ENCODE results near the gene SSR2.

SSR2 gene

DNA sequence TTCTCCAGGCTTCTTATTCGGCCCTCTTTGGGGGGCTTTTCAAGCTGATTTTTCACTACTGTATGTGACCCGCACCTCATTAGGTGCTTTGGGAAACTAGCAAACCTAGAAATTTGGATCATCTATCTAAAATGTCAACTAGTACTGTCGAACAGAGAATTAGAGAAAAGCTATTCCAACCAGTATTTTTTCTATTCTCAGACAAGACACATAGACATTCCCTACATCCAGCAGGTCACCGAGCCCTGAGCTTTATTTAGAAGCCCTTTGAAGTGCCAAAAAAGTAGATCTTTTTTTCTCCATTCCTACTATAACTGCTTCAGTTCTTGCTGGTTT lies 310 bp upstream of the SSR2 start:
- H3K4ac ChIP-seq (ENCODE audit: low read depth in 1 of 2, low read length in 2 of 2), result no peak overlapping the region
- no peak overlapping the region for H2AFZ ChIP-seq (ENCODE audit: low read depth, low read length)
- H3K79me1 ChIP-seq (replicated peaks; ENCODE audit: low read length, poor library complexity, severe bottlenecking), result peaks cover 2% of the 10 kb centered on the region
- H4K91ac ChIP-seq (ENCODE audit: low read length), result no peak overlapping the region
- H2AK5ac ChIP-seq (ENCODE audit: low read length, severe bottlenecking), result no peak overlapping the region
- peak overlapping the region; percentile 92 for H3K9ac ChIP-seq (ENCODE audit: low read length)
- peaks cover 0 to 4% of the 10 kb centered on the region in 2 experiments for H3K27me3 ChIP-seq (ENCODE audit: control insufficient read depth in 1 of 2, insufficient read depth in 1 of 2, low read length in 2 of 2)
- H3K23ac ChIP-seq (ENCODE audit: low read length in 2 of 2), result no peak overlapping the region
- no peak overlapping the region for H2BK12ac ChIP-seq (ENCODE audit: low read length in 2 of 2)
- H3K27ac ChIP-seq (ENCODE audit: low read length, poor library complexity, severe bottlenecking), result no peak overlapping the region
- peak overlapping the region; percentile 90 for H4K8ac ChIP-seq (ENCODE audit: low read length)
- DNase-seq, result no peak
- no peak overlapping the region for H2BK5ac ChIP-seq (ENCODE audit: low read depth, low read length, poor library complexity, severe bottlenecking)
- peak overlapping the region in 1 of 2 experiments; percentile 92 for H3K4me3 ChIP-seq (ENCODE audit: insufficient read depth in 1 of 2, low read depth in 1 of 2, low read length in 2 of 2)
- H3K14ac ChIP-seq (ENCODE audit: low read length in 2 of 2), result no peak overlapping the region
- H3K36me3 ChIP-seq (ENCODE audit: control insufficient read depth in 1 of 2, insufficient read depth in 2 of 2, low read depth in 1 of 2, low read length in 2 of 2), result peaks cover 23 to 24% of the 10 kb centered on the region in 2 experiments
- H2BK15ac ChIP-seq (ENCODE audit: low read depth, poor library complexity, severe bottlenecking), result peak overlapping the region; percentile 40
- H2BK120ac ChIP-seq (ENCODE audit: low read depth, low read length), result no peak overlapping the region
- no peaks in the 10 kb centered on the region for H3K9me3 ChIP-seq (ENCODE audit: control insufficient read depth, low read length)
- peaks cover 7% of the 10 kb centered on the region for H3K4me1 ChIP-seq (ENCODE audit: control insufficient read depth, insufficient read depth, low read depth, low read length)
- H3K18ac ChIP-seq (ENCODE audit: low read depth in 1 of 2, low read length in 2 of 2), result no peak overlapping the region
- peak overlapping the region; percentile 93 for H3K4me2 ChIP-seq (ENCODE audit: low read length, poor library complexity, severe bottlenecking)
- 7% methylated on average over 3 of the region's 4 CpGs for WGBS

DNA sequence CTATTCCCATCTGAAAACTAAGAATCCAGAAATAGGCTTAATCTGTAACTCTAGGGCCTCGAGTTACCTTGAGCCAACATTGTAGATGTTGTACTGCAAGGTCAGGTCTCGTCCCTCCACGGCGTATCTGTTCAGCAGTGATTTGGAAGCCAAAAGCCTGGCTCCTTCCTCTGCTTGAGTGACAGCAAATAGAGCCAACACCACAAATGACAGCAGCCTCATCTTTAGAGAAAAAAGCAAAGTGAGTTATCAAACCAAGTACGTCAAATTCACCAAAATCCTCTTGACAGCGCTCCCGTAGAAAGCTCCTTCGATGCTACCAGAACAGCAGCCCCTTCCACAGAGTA lies 832 bp downstream of the SSR2 start:
- peak overlapping the region; percentile 82 to 92 for H3K4me3 ChIP-seq (ENCODE audit: insufficient read depth in 1 of 2, low read depth in 1 of 2, low read length in 2 of 2)
- H2AK5ac ChIP-seq (ENCODE audit: low read length, severe bottlenecking), result no peak overlapping the region
- H3K23ac ChIP-seq (ENCODE audit: low read length in 2 of 2), result peak overlapping the region in 1 of 2 experiments; percentile 42
- H3K4ac ChIP-seq (ENCODE audit: low read depth in 1 of 2, low read length in 2 of 2), result no peak overlapping the region
- H3K4me2 ChIP-seq (ENCODE audit: low read length, poor library complexity, severe bottlenecking), result peak overlapping the region; percentile 92
- no peaks in the 10 kb centered on the region for H3K9me3 ChIP-seq (ENCODE audit: control insufficient read depth, low read length)
- peaks cover 27 to 33% of the 10 kb centered on the region in 2 experiments for H3K36me3 ChIP-seq (ENCODE audit: control insufficient read depth in 1 of 2, insufficient read depth in 2 of 2, low read depth in 1 of 2, low read length in 2 of 2)
- H3K18ac ChIP-seq (ENCODE audit: low read depth in 1 of 2, low read length in 2 of 2), result no peak overlapping the region
- peaks cover 4% of the 10 kb centered on the region for H3K79me1 ChIP-seq (replicated peaks; ENCODE audit: low read length, poor library complexity, severe bottlenecking)
- DNase-seq, result no peak
- 79% methylated on average over 8 of the region's 8 CpGs for WGBS
- H2BK120ac ChIP-seq (ENCODE audit: low read depth, low read length), result no peak overlapping the region
- no peak overlapping the region for H2AFZ ChIP-seq (ENCODE audit: low read depth, low read length)
- no peak overlapping the region for H2BK5ac ChIP-seq (ENCODE audit: low read depth, low read length, poor library complexity, severe bottlenecking)
- H2BK15ac ChIP-seq (ENCODE audit: low read depth, poor library complexity, severe bottlenecking), result no peak overlapping the region
- H3K27ac ChIP-seq (ENCODE audit: low read length, poor library complexity, severe bottlenecking), result no peak overlapping the region
- no peak overlapping the region for H2BK12ac ChIP-seq (ENCODE audit: low read length in 2 of 2)
- no peak overlapping the region for H3K14ac ChIP-seq (ENCODE audit: low read length in 2 of 2)
- H3K4me1 ChIP-seq (ENCODE audit: control insufficient read depth, insufficient read depth, low read depth, low read length), result peaks cover 3% of the 10 kb centered on the region
- peaks cover 0 to 3% of the 10 kb centered on the region in 2 experiments for H3K27me3 ChIP-seq (ENCODE audit: control insufficient read depth in 1 of 2, insufficient read depth in 1 of 2, low read length in 2 of 2)
- H3K9ac ChIP-seq (ENCODE audit: low read length), result peak overlapping the region; percentile 92
- no peak overlapping the region for H4K8ac ChIP-seq (ENCODE audit: low read length)
- H4K91ac ChIP-seq (ENCODE audit: low read length), result no peak overlapping the region

- H4K8ac ChIP-seq (ENCODE audit: low read length), result no peak overlapping the region
- H3K27ac ChIP-seq (ENCODE audit: low read length, poor library complexity, severe bottlenecking), result no peak overlapping the region
- H3K14ac ChIP-seq (ENCODE audit: low read length in 2 of 2), result no peak overlapping the region
- no peak overlapping the region for H3K9ac ChIP-seq (ENCODE audit: low read length)
- H3K4me1 ChIP-seq (ENCODE audit: control insufficient read depth, insufficient read depth, low read depth, low read length), result peaks cover 2% of the 10 kb centered on the region
- no peak overlapping the region for H2AFZ ChIP-seq (ENCODE audit: low read depth, low read length)
- H2BK5ac ChIP-seq (ENCODE audit: low read depth, low read length, poor library complexity, severe bottlenecking), result no peak overlapping the region
- no peaks in the 10 kb centered on the region for H3K27me3 ChIP-seq (ENCODE audit: control insufficient read depth in 1 of 2, insufficient read depth in 1 of 2, low read length in 2 of 2)
- WGBS, result 94% methylated on average over 7 of the region's 7 CpGs
- no peak overlapping the region for H2BK120ac ChIP-seq (ENCODE audit: low read depth, low read length)
- H3K36me3 ChIP-seq (ENCODE audit: control insufficient read depth in 1 of 2, insufficient read depth in 2 of 2, low read depth in 1 of 2, low read length in 2 of 2), result peaks cover 54 to 79% of the 10 kb centered on the region in 2 experiments
- H3K18ac ChIP-seq (ENCODE audit: low read depth in 1 of 2, low read length in 2 of 2), result no peak overlapping the region
- H3K9me3 ChIP-seq (ENCODE audit: control insufficient read depth, low read length), result no peaks in the 10 kb centered on the region
- no peak overlapping the region for H2BK15ac ChIP-seq (ENCODE audit: low read depth, poor library complexity, severe bottlenecking)
- H3K79me1 ChIP-seq (replicated peaks; ENCODE audit: low read length, poor library complexity, severe bottlenecking), result peaks cover 22% of the 10 kb centered on the region
- H2AK5ac ChIP-seq (ENCODE audit: low read length, severe bottlenecking), result no peak overlapping the region
- H3K4me2 ChIP-seq (ENCODE audit: low read length, poor library complexity, severe bottlenecking), result no peak overlapping the region
- no peak overlapping the region for H2BK12ac ChIP-seq (ENCODE audit: low read length in 2 of 2)
- no peak overlapping the region for H3K4me3 ChIP-seq (ENCODE audit: insufficient read depth in 1 of 2, low read depth in 1 of 2, low read length in 2 of 2)
- DNase-seq, result no peak
- no peak overlapping the region for H3K4ac ChIP-seq (ENCODE audit: low read depth in 1 of 2, low read length in 2 of 2)
- no peak overlapping the region for H4K91ac ChIP-seq (ENCODE audit: low read length)
- H3K23ac ChIP-seq (ENCODE audit: low read length in 2 of 2), result no peak overlapping the region
Observed at GRCh38 chr1:156014829-156015228, 5.9 kb downstream of the SSR2 start.

- Histone ChIP-seq H3K27ac (ENCODE audit: low read length, poor library complexity, severe bottlenecking) (no peak overlapping the region), H3K9ac (ENCODE audit: low read length) (no peak overlapping the region), H3K27me3 (ENCODE audit: control insufficient read depth in 1 of 2, insufficient read depth in 1 of 2, low read length in 2 of 2) (no peaks in the 10 kb centered on the region), H3K79me1 (replicated peaks; ENCODE audit: low read length, poor library complexity, severe bottlenecking) (peaks cover 19% of the 10 kb centered on the region), H2BK5ac (ENCODE audit: low read depth, low read length, poor library complexity, severe bottlenecking) (no peak overlapping the region), H3K4me1 (ENCODE audit: control insufficient read depth, insufficient read depth, low read depth, low read length) (peaks cover 2% of the 10 kb centered on the region), H4K8ac (ENCODE audit: low read length) (no peak overlapping the region), H3K18ac (ENCODE audit: low read depth in 1 of 2, low read length in 2 of 2) (no peak overlapping the region), H3K14ac (ENCODE audit: low read length in 2 of 2) (no peak overlapping the region), H3K4ac (ENCODE audit: low read depth in 1 of 2, low read length in 2 of 2) (no peak overlapping the region), H2BK120ac (ENCODE audit: low read depth, low read length) (no peak overlapping the region), H4K91ac (ENCODE audit: low read length) (no peak overlapping the region), H3K36me3 (ENCODE audit: control insufficient read depth in 1 of 2, insufficient read depth in 2 of 2, low read depth in 1 of 2, low read length in 2 of 2) (peaks cover 56 to 80% of the 10 kb centered on the region in 2 experiments), H2AFZ (ENCODE audit: low read depth, low read length) (no peak overlapping the region), H2AK5ac (ENCODE audit: low read length, severe bottlenecking) (no peak overlapping the region), H3K4me3 (ENCODE audit: insufficient read depth in 1 of 2, low read depth in 1 of 2, low read length in 2 of 2) (no peak overlapping the region), H2BK12ac (ENCODE audit: low read length in 2 of 2) (no peak overlapping the region), H3K9me3 (ENCODE audit: control insufficient read depth, low read length) (no peaks in the 10 kb centered on the region), H3K23ac (ENCODE audit: low read length in 2 of 2) (no peak overlapping the region), H3K4me2 (ENCODE audit: low read length, poor library complexity, severe bottlenecking) (no peak overlapping the region), H2BK15ac (ENCODE audit: low read depth, poor library complexity, severe bottlenecking) (no peak overlapping the region)
- WGBS, result 100% methylated on average over 4 of the region's 4 CpGs
- DNase-seq, result no peak
Observed at GRCh38 chr1:156012051-156012817, 8.5 kb downstream of the SSR2 start.

All from mesenchymal stem cell (in vitro differentiated cells and primary cell).